CD4-positive, alpha-beta T cell (primary cell): ENCODE results near the gene GSTA5. TPM values are rescaled to one million over a fixed set of nuclear protein-coding genes. Genes with fewer than 3 reads are reported as not detected.
"Not testable (repeated sequence)": the region's sequence is repeated elsewhere in the genome, so short reads cannot be mapped to it uniquely, and the experiment has no call there.

Source experiments
- ATAC-seq: fragments of 200-7000 bp; cut with Tn5 transposase; one replicate; pipeline ENCODE4 v1.10.0; 2022; ENCODE audit warnings: mild to moderate bottlenecking; ENCODE audit not compliant: poor library complexity
- CTCF ChIA-PET: fragments of 350-600 bp; sonication (Branson Sonifier 250); formaldehyde crosslinking; loops from one replicate; lab custom pipeline; 2021; ENCODE audit warnings: antibody characterized with exemption, inconsistent platforms; lab: Charles Lee
- POLR2A ChIA-PET: fragments of 350-600 bp; sonication (Branson Sonifier 250); formaldehyde crosslinking; loops from one replicate; lab custom pipeline; 2021; ENCODE audit warnings: antibody characterized with exemption, inconsistent platforms; lab: Charles Lee
- DNase-seq, 14 experiments: peaks; one replicate each; pipeline ENCODE4 v3.0.0-alpha.2; 2013 to 2020; ENCODE audit warnings: mixed read lengths in 2 of 14
- H3K27ac ChIP-seq, 2 donors: one replicate each; pipeline versions ENCODE4 v1.5.1 to v1.7.0; 2013; ENCODE audit warnings: low read length in 2 of 2, low read depth in 1 of 2, mild to moderate bottlenecking in 1 of 2
- H3K27me3 ChIP-seq, 2 experiments: 1 replicate in 1 of 2; 2 replicates in 1 of 2; pipeline versions ENCODE4 v1.6.1 to v1.7.0; 2013; ENCODE audit warnings: low read length in 2 of 2, control low read depth in 1 of 2, mild to moderate bottlenecking in 1 of 2, moderate library complexity in 1 of 2; ENCODE audit not compliant: insufficient read depth in 2 of 2, control insufficient read depth in 1 of 2
- H3K36me3 ChIP-seq: one replicate; pipeline ENCODE4 v1.6.1; 2013; ENCODE audit warnings: low read length, control low read depth; ENCODE audit not compliant: insufficient read depth
- H3K4me1 ChIP-seq: one replicate; pipeline ENCODE4 v1.6.1; 2013; ENCODE audit warnings: low read length, control low read depth; ENCODE audit not compliant: insufficient read depth
- H3K4me3 ChIP-seq: one replicate; pipeline ENCODE4 v1.5.1; 2013; ENCODE audit warnings: mild to moderate bottlenecking, low read length, moderate library complexity
- H3K9me3 ChIP-seq, 2 experiments: 1 replicate in 1 of 2; 2 replicates in 1 of 2; pipeline versions ENCODE4 v1.6.1 to v1.7.0; 2013; ENCODE audit warnings: low read length in 2 of 2, mild to moderate bottlenecking in 2 of 2, control low read depth in 1 of 2, moderate library complexity in 1 of 2; ENCODE audit not compliant: control insufficient read depth in 1 of 2, insufficient read depth in 1 of 2
- H3K27ac Mint-ChIP-seq: one replicate; pipeline ENCODE4 v1.8.0; 2020; ENCODE audit warnings: mixed read lengths
- H3K27me3 Mint-ChIP-seq: one replicate; pipeline ENCODE4 v1.8.0; 2021; ENCODE audit warnings: mixed read lengths
- H3K36me3 Mint-ChIP-seq: one replicate; pipeline ENCODE4 v1.8.0; 2021; ENCODE audit warnings: low read depth, mixed read lengths
- H3K4me1 Mint-ChIP-seq: one replicate; pipeline ENCODE4 v1.8.0; 2021; ENCODE audit warnings: low read depth, mixed read lengths
- H3K4me3 Mint-ChIP-seq: one replicate; pipeline ENCODE4 v1.8.0; 2020; ENCODE audit warnings: mild to moderate bottlenecking, mixed read lengths
- H3K9me3 Mint-ChIP-seq: one replicate; pipeline ENCODE4 v1.8.0; 2020; ENCODE audit warnings: mixed read lengths
- CTCF ChIP-seq: fragments of 200-600 bp; IDR thresholded peaks from one replicate; pipeline ENCODE4 v1.8.0; 2022; ENCODE audit warnings: antibody characterized with exemption, mild to moderate bottlenecking
- intact Hi-C, 2 experiments: fragments of 100-400 bp; cut with DNase I in 1 of 2; cut with micrococcal nuclease in 1 of 2; formaldehyde crosslinking; loops; one replicate each; pipeline versions ENCODE4 v1.15.1 to v1.9.0; 2023 to 2025; cut with DNase I, micrococcal nuclease
- total RNA-seq, 174 experiments: library from RNA in 2 of 174; stranded (reverse) in 2 of 174; gene quantifications; one replicate each; pipeline ENCODE4 v1.2.3 and lab custom pipeline; 2021 to 2026

The GSTA5 gene
- total RNA-seq, 2 experiments from 2014 or later, result not detected

- Mint-ChIP-seq H3K27me3 (no peaks in the 10 kb centered on the region), H3K9me3 (no peaks in the 10 kb centered on the region), H3K4me1 (no peaks in the 10 kb centered on the region), H3K4me3 (no peak overlapping the region), H3K36me3 (no peaks in the 10 kb centered on the region), H3K27ac (no peak overlapping the region)
- ChIA-PET POLR2A (no interaction called here), CTCF (no interaction called here)
- H3K27ac ChIP-seq, result no peak overlapping the region
- peaks cover 0 to 2% of the 10 kb centered on the region in 2 experiments for H3K27me3 ChIP-seq
- no peaks in the 10 kb centered on the region for H3K9me3 ChIP-seq
- no peaks in the 10 kb centered on the region for H3K36me3 ChIP-seq
- DNase-seq (no peak), ATAC-seq (no peak)
- no peak overlapping the region for H3K4me3 ChIP-seq
- H3K4me1 ChIP-seq, result no peaks in the 10 kb centered on the region
- TF ChIP-seq CTCF, result no peak
- intact Hi-C loops, result no loop called here
Observed at GRCh38 chr6:52871621-52872020, 31.0 kb upstream of the GSTA5 start.

GRCh38 chr6:52870335-52871091, 29.9 kb upstream of the GSTA5 start:
- POLR2A ChIA-PET, H3K36me3 Mint-ChIP-seq, H3K4me1 ChIP-seq, H3K4me1 Mint-ChIP-seq, H3K36me3 ChIP-seq, DNase-seq, H3K9me3 ChIP-seq, H3K4me3 ChIP-seq, H3K27me3 Mint-ChIP-seq, H3K4me3 Mint-ChIP-seq, H3K9me3 Mint-ChIP-seq, ATAC-seq, H3K27ac ChIP-seq, H3K27me3 ChIP-seq, H3K27ac Mint-ChIP-seq, CTCF ChIA-PET, intact Hi-C loops: not testable (repeated sequence)

- H3K27me3 ChIP-seq, H3K36me3 Mint-ChIP-seq, ATAC-seq, H3K4me1 ChIP-seq, H3K4me3 ChIP-seq, DNase-seq, POLR2A ChIA-PET, H3K27me3 Mint-ChIP-seq, H3K4me1 Mint-ChIP-seq, H3K4me3 Mint-ChIP-seq, CTCF ChIA-PET, H3K27ac ChIP-seq, H3K36me3 ChIP-seq, H3K9me3 ChIP-seq, intact Hi-C loops, H3K9me3 Mint-ChIP-seq, H3K27ac Mint-ChIP-seq: not testable (repeated sequence)
Observed at GRCh38 chr6:52868899-52869298, 28.3 kb upstream of the GSTA5 start.

- CTCF ChIA-PET, result no interaction called here
- Mint-ChIP-seq H3K4me3 (no peak overlapping the region), H3K9me3 (no peaks in the 10 kb centered on the region), H3K27ac (no peak overlapping the region), H3K4me1 (no peaks in the 10 kb centered on the region), H3K27me3 (peaks cover 12% of the 10 kb centered on the region), H3K36me3 (no peaks in the 10 kb centered on the region)
- no peaks in the 10 kb centered on the region for H3K27me3 ChIP-seq
- no peak overlapping the region for H3K27ac ChIP-seq
- ATAC-seq, result no peak
- H3K4me3 ChIP-seq, result no peak overlapping the region
- no peak for TF ChIP-seq CTCF
- no peaks in the 10 kb centered on the region for H3K9me3 ChIP-seq
- intact Hi-C loops, result no loop called here
- DNase-seq, result no peak
- POLR2A ChIA-PET, result no interaction called here
- H3K4me1 ChIP-seq, result no peaks in the 10 kb centered on the region
- no peaks in the 10 kb centered on the region for H3K36me3 ChIP-seq
Observed at GRCh38 chr6:52868240-52868639, 27.6 kb upstream of the GSTA5 start.

GRCh38 chr6:52861151-52861550, 20.5 kb upstream of the GSTA5 start:
- CTCF ChIA-PET, H3K27ac ChIP-seq, intact Hi-C loops, H3K9me3 ChIP-seq, POLR2A ChIA-PET, ATAC-seq, H3K9me3 Mint-ChIP-seq, H3K27ac Mint-ChIP-seq, H3K4me3 ChIP-seq, H3K36me3 Mint-ChIP-seq, DNase-seq, H3K4me3 Mint-ChIP-seq, H3K4me1 ChIP-seq, H3K4me1 Mint-ChIP-seq, H3K36me3 ChIP-seq: not testable (repeated sequence)
- peaks cover 6 to 11% of the 10 kb centered on the region in 2 experiments for H3K27me3 ChIP-seq
- H3K27me3 Mint-ChIP-seq, result peaks cover 64% of the 10 kb centered on the region
